A673 (cell line): ENCODE data around the gene TMEM192.

ENCODE experiments used
- CTCF ChIP-seq: fragments of 300-800, 200-600 bp; sonication (generic); conservative IDR thresholded peaks from 2 replicates; pipeline ENCODE4 v1.5.1; 2017; ENCODE audit warnings: low read depth, mild to moderate bottlenecking, antibody characterized with exemption, low read length, moderate library complexity, mixed read lengths
- EZH2 ChIP-seq: fragments of 200-600 bp; sonication (generic); IDR thresholded peaks from 2 replicates; pipeline ENCODE4 v1.6.1; 2017; ENCODE audit warnings: borderline replicate concordance, low read depth, mild to moderate bottlenecking, mixed read lengths, antibody characterized with exemption, low read length; ENCODE audit not compliant: poor library complexity, severe bottlenecking

DNA sequence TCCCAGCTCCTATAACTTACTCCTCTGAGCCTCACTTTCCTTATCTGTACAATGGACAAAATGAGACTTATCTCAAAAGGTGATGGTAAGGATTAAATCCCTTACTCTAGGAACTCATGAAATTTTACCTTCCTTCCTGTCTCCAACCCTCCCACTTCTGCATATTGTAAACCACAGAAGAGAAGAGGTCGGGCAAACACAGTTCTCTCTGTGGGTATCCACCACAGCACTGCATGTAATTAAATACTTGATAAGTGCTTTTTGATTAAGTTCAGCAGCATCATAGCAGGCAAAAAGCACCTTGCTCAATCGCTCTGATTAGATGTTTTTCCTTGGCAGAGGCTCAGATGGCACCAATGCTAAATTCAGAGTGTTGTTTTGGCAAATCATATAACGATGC is 17.3 kb upstream of the TMEM192 start:
- TF ChIP-seq CTCF (no peak), EZH2 (no peak)
